ENCODE data around the gene ERG. TPM values are rescaled to one million over a fixed set of nuclear protein-coding genes. Genes with fewer than 3 reads are reported as not detected.
A peak's percentile ranks its signal among the peaks of the same experiment; 100 is the strongest.

The ERG gene
- 10 to 100 TPM; 26.1 to 30.3 TPM for total RNA-seq
- 10 to 100 TPM in 1 of 2 donors, 1 to 10 TPM in 1; 8.6 to 15.9 TPM for polyA plus RNA-seq
- long read RNA-seq, donor 1, full-length matches to known transcripts: 5 of 5 reads
- long read RNA-seq, donor 1, partial matches to known transcripts: 0 of 5 reads
- long read RNA-seq, donor 1, other reads (novel, unspliced or antisense): 0 of 5 reads
- long read RNA-seq, donor 2, full-length matches to known transcripts: 2 of 2 reads
- long read RNA-seq, donor 2, partial matches to known transcripts: 0 of 2 reads
- long read RNA-seq, donor 2, other reads (novel, unspliced or antisense): 0 of 2 reads
- long read RNA-seq, donor 3, full-length matches to known transcripts: 1 of 1 reads
- long read RNA-seq, donor 3, partial matches to known transcripts: 0 of 1 reads
- long read RNA-seq, donor 3, other reads (novel, unspliced or antisense): 0 of 1 reads
- long read RNA-seq, donor 4: 0 reads
- long read RNA-seq, donor 5, full-length matches to known transcripts: 4 of 4 reads
- long read RNA-seq, donor 5, partial matches to known transcripts: 0 of 4 reads
- long read RNA-seq, donor 5, other reads (novel, unspliced or antisense): 0 of 4 reads

GRCh38 chr21:38498057-38498833, at the start of gene ERG:
ERG (minus strand) TSS chr21:38498477; CDS start chr21:38498380, 97 bp downstream.
- 19 to 45% methylated on average over 12 of the region's 12 CpGs for WGBS, 2 donors
- peak within 1 kb of the TSS; percentile 24 for H3K4me3 ChIP-seq
- no peak for TF ChIP-seq CTCF (IDR thresholded peaks at IDR 0.05; ENCODE audit: control extremely low read depth, extremely low read depth)
- H3K27me3 ChIP-seq (ENCODE audit: control insufficient read depth in 3 of 3, insufficient read depth in 3 of 3, low read length in 2 of 3): no peaks in the 10 kb centered on the region
- peak within 1 kb of the TSS in 1 of 2 donors; percentile 73 for H3K9ac ChIP-seq (ENCODE audit: insufficient read depth in 1 of 2, low read length in 2 of 2)
- peak in 1 of 3 donors; percentile 57 for DNase-seq
- no peaks in the 10 kb centered on the region for H3K36me3 ChIP-seq (ENCODE audit: control insufficient read depth in 4 of 4, insufficient read depth in 4 of 4, low read length in 4 of 4)
- no peaks in the 10 kb centered on the region for H3K9me3 ChIP-seq (ENCODE audit: control insufficient read depth in 4 of 4, insufficient read depth in 3 of 4, low read length in 3 of 4)
- peak within 1 kb of the TSS; percentile 67 to 88 for H3K27ac ChIP-seq (ENCODE audit: low read depth in 1 of 2, low read length in 1 of 2)
- ATAC-seq (ENCODE audit: insufficient read depth, low FRiP score): peak; percentile 23
- H3K4me1 ChIP-seq (ENCODE audit: control insufficient read depth in 5 of 5, insufficient read depth in 5 of 5, low read length in 5 of 5): peaks cover 0 to 2% (median 0%) of the 10 kb centered on the region in 5 donors

- 93 to 97% methylated on average over 2 of the region's 2 CpGs for WGBS, 2 donors
- H3K27ac ChIP-seq (ENCODE audit: low read depth in 1 of 2, low read length in 1 of 2): no peak overlapping the region
- DNase-seq (no peak), ATAC-seq (ENCODE audit: insufficient read depth, low FRiP score) (no peak)
- peaks cover 0 to 49% (median 0%) of the 10 kb centered on the region in 3 donors for H3K27me3 ChIP-seq (ENCODE audit: control insufficient read depth in 3 of 3, insufficient read depth in 3 of 3, low read length in 2 of 3)
- H3K4me1 ChIP-seq (ENCODE audit: control insufficient read depth in 5 of 5, insufficient read depth in 5 of 5, low read length in 5 of 5): no peaks in the 10 kb centered on the region
- TF ChIP-seq CTCF (IDR thresholded peaks at IDR 0.05; ENCODE audit: control extremely low read depth, extremely low read depth): no peak
- H3K9me3 ChIP-seq (ENCODE audit: control insufficient read depth in 4 of 4, insufficient read depth in 3 of 4, low read length in 3 of 4): no peaks in the 10 kb centered on the region
- H3K9ac ChIP-seq (ENCODE audit: insufficient read depth in 1 of 2, low read length in 2 of 2): no peak overlapping the region
- H3K36me3 ChIP-seq (ENCODE audit: control insufficient read depth in 4 of 4, insufficient read depth in 4 of 4, low read length in 4 of 4): no peaks in the 10 kb centered on the region
- no peak overlapping the region for H3K4me3 ChIP-seq
Measured at GRCh38 chr21:38544661-38545060, 46.4 kb upstream of the ERG start.

- H3K4me3 ChIP-seq: no peak overlapping the region
- no peak for ATAC-seq (ENCODE audit: insufficient read depth, low FRiP score)
- no peak overlapping the region for H3K27ac ChIP-seq (ENCODE audit: low read depth in 1 of 2, low read length in 1 of 2)
- H3K27me3 ChIP-seq (ENCODE audit: control insufficient read depth in 3 of 3, insufficient read depth in 3 of 3, low read length in 2 of 3): peaks cover 0 to 60% (median 0%) of the 10 kb centered on the region in 3 donors
- TF ChIP-seq CTCF (IDR thresholded peaks at IDR 0.05; ENCODE audit: control extremely low read depth, extremely low read depth): no peak
- 95% methylated on average over 4 of the region's 4 CpGs for WGBS, 2 donors
- peaks cover 0 to 2% (median 0%) of the 10 kb centered on the region in 5 donors for H3K4me1 ChIP-seq (ENCODE audit: control insufficient read depth in 5 of 5, insufficient read depth in 5 of 5, low read length in 5 of 5)
- no peak for DNase-seq
- H3K9me3 ChIP-seq (ENCODE audit: control insufficient read depth in 4 of 4, insufficient read depth in 3 of 4, low read length in 3 of 4): no peaks in the 10 kb centered on the region
- no peak overlapping the region for H3K9ac ChIP-seq (ENCODE audit: insufficient read depth in 1 of 2, low read length in 2 of 2)
- no peaks in the 10 kb centered on the region for H3K36me3 ChIP-seq (ENCODE audit: control insufficient read depth in 4 of 4, insufficient read depth in 4 of 4, low read length in 4 of 4)
Measured at GRCh38 chr21:38542263-38542662, 44.0 kb upstream of the ERG start.
